ENCODE results near the gene MKKS.
"Not testable (repeated sequence)": the region's sequence is repeated elsewhere in the genome, so short reads cannot be mapped to it uniquely, and the experiment has no call there.

MKKS gene

GRCh38 chr20:10427060-10427692 is 6.8 kb downstream of the MKKS start:
- H3K4me2 ChIP-seq (ENCODE audit: low read depth, low read length, poor library complexity, severe bottlenecking), result no peak overlapping the region
- H3K79me2 ChIP-seq (ENCODE audit: insufficient read depth, low read length), result peaks cover 51% of the 10 kb centered on the region
- H4K20me1 ChIP-seq (ENCODE audit: insufficient read depth, low read length, poor library complexity, severe bottlenecking), result peaks cover 28% of the 10 kb centered on the region

GRCh38 chr20:10423735-10424134 is 10.3 kb downstream of the MKKS start:
- no peaks in the 10 kb centered on the region; the same call in 1 of the 2 replicates for H3F3A ChIP-seq (ENCODE audit: low read depth)
- H3K36me3 ChIP-seq (ENCODE audit: insufficient read depth, low read length), result peaks cover 3% of the 10 kb centered on the region; the same call in 1 of the 2 replicates
- TF ChIP-seq CTCF (conservative IDR thresholded peaks at IDR 0.05; ENCODE audit: low read length) (no peak), EZH2phosphoT487 (IDR thresholded peaks at IDR 0.05; ENCODE audit: borderline replicate concordance) (no peak)
- H3K27me3 ChIP-seq (ENCODE audit: insufficient read depth, low read length, poor library complexity, severe bottlenecking), result no peaks in the 10 kb centered on the region
- no peak overlapping the region for H3K9ac ChIP-seq (ENCODE audit: low read depth, low read length, poor library complexity, severe bottlenecking)
- H4K20me1 ChIP-seq (ENCODE audit: insufficient read depth, low read length, poor library complexity, severe bottlenecking), result peaks cover 30% of the 10 kb centered on the region
- H3K9me2 ChIP-seq (replicated peaks; ENCODE audit: low read depth, low read length), result no peaks in the 10 kb centered on the region
- peaks cover 44% of the 10 kb centered on the region for H3K4me1 ChIP-seq (ENCODE audit: insufficient read depth, low read length, poor library complexity, severe bottlenecking)
- no peak overlapping the region for H3K4me2 ChIP-seq (ENCODE audit: low read depth, low read length, poor library complexity, severe bottlenecking)
- no peak overlapping the region for H3K4me3 ChIP-seq (ENCODE audit: low read length, poor library complexity, severe bottlenecking)
- no peak overlapping the region for H2AFZ ChIP-seq (ENCODE audit: low read length)
- peaks cover 31% of the 10 kb centered on the region for H3K79me2 ChIP-seq (ENCODE audit: insufficient read depth, low read length)
- no peaks in the 10 kb centered on the region for H3K9me3 ChIP-seq (ENCODE audit: insufficient read depth, low read depth, low read length)

More at GRCh38 chr20:10427060-10427692, 6.8 kb downstream of the MKKS start:
- no peaks in the 10 kb centered on the region; the same call in 1 of the 2 replicates for H3F3A ChIP-seq (ENCODE audit: low read depth)
- H3K27me3 ChIP-seq (ENCODE audit: insufficient read depth, low read length, poor library complexity, severe bottlenecking), result no peaks in the 10 kb centered on the region
- no peaks in the 10 kb centered on the region for H3K36me3 ChIP-seq (ENCODE audit: insufficient read depth, low read length)
- peaks cover 59% of the 10 kb centered on the region for H3K4me1 ChIP-seq (ENCODE audit: insufficient read depth, low read length, poor library complexity, severe bottlenecking)
- H3K9me2 ChIP-seq (replicated peaks; ENCODE audit: low read depth, low read length), result no peaks in the 10 kb centered on the region
- H3K4me3 ChIP-seq (ENCODE audit: low read length, poor library complexity, severe bottlenecking), result no peak overlapping the region
- H2AFZ ChIP-seq (ENCODE audit: low read length), result no peak overlapping the region
- TF ChIP-seq CTCF (conservative IDR thresholded peaks at IDR 0.05; ENCODE audit: low read length) (peak; percentile 99), EZH2phosphoT487 (IDR thresholded peaks at IDR 0.05; ENCODE audit: borderline replicate concordance) (no peak)
- H3K9me3 ChIP-seq (ENCODE audit: insufficient read depth, low read depth, low read length), result no peaks in the 10 kb centered on the region
- H3K9ac ChIP-seq (ENCODE audit: low read depth, low read length, poor library complexity, severe bottlenecking), result no peak overlapping the region

GRCh38 chr20:10419550-10420133 is 14.4 kb downstream of the MKKS start:
- H4K20me1 ChIP-seq (ENCODE audit: insufficient read depth, low read length, poor library complexity, severe bottlenecking), result peaks cover 26% of the 10 kb centered on the region
- 0 out of 2 replicates have a peak, but pooled peaks cover 3% of the 10 kb centered on the region for H3F3A ChIP-seq (ENCODE audit: low read depth)
- H3K9me3 ChIP-seq (ENCODE audit: insufficient read depth, low read depth, low read length), result no peaks in the 10 kb centered on the region
- H3K79me2 ChIP-seq (ENCODE audit: insufficient read depth, low read length), result peaks cover 21% of the 10 kb centered on the region; the same call in 1 of the 2 replicates
- H3K9me2 ChIP-seq (replicated peaks; ENCODE audit: low read depth, low read length), result no peaks in the 10 kb centered on the region
- H3K4me3 ChIP-seq (ENCODE audit: low read length, poor library complexity, severe bottlenecking), result no peak overlapping the region
- TF ChIP-seq CTCF (conservative IDR thresholded peaks at IDR 0.05; ENCODE audit: low read length), result no peak
- H3K27me3 ChIP-seq (ENCODE audit: insufficient read depth, low read length, poor library complexity, severe bottlenecking), result no peaks in the 10 kb centered on the region
- H3K36me3 ChIP-seq (ENCODE audit: insufficient read depth, low read length), result peaks cover 3% of the 10 kb centered on the region; the same call in 1 of the 2 replicates
- H3K4me2 ChIP-seq (ENCODE audit: low read depth, low read length, poor library complexity, severe bottlenecking), result no peak overlapping the region
- H3K9ac ChIP-seq (ENCODE audit: low read depth, low read length, poor library complexity, severe bottlenecking), result no peak overlapping the region
- H3K4me1 ChIP-seq (ENCODE audit: insufficient read depth, low read length, poor library complexity, severe bottlenecking), result peaks cover 42% of the 10 kb centered on the region
- H2AFZ ChIP-seq (ENCODE audit: low read length), result no peak overlapping the region

- not testable (repeated sequence) for H3K4me3 ChIP-seq (ENCODE audit: low read length, poor library complexity, severe bottlenecking); H3K9ac ChIP-seq (ENCODE audit: low read depth, low read length, poor library complexity, severe bottlenecking); H3K79me2 ChIP-seq (ENCODE audit: insufficient read depth, low read length); H3K4me2 ChIP-seq (ENCODE audit: low read depth, low read length, poor library complexity, severe bottlenecking); H3K9me2 ChIP-seq (replicated peaks; ENCODE audit: low read depth, low read length); H2AFZ ChIP-seq (ENCODE audit: low read length); H3K9me3 ChIP-seq (ENCODE audit: insufficient read depth, low read depth, low read length); H3F3A ChIP-seq (ENCODE audit: low read depth); H3K27me3 ChIP-seq (ENCODE audit: insufficient read depth, low read length, poor library complexity, severe bottlenecking)
- Histone ChIP-seq H3K4me1 (ENCODE audit: insufficient read depth, low read length, poor library complexity, severe bottlenecking) (peaks cover 26% of the 10 kb centered on the region), H3K36me3 (ENCODE audit: insufficient read depth, low read length) (peaks cover 13% of the 10 kb centered on the region), H4K20me1 (ENCODE audit: insufficient read depth, low read length, poor library complexity, severe bottlenecking) (peaks cover 11% of the 10 kb centered on the region)
Observed at GRCh38 chr20:10417218-10417617, 16.8 kb downstream of the MKKS start.
